ENCODE measurements around the gene CDK14. TPM values are rescaled to one million over a fixed set of nuclear protein-coding genes. Genes with fewer than 3 reads are reported as not detected.
"Not testable (repeated sequence)": the region's sequence is repeated elsewhere in the genome, so short reads cannot be mapped to it uniquely, and the experiment has no call there.

Gene CDK14
- total and polyA plus RNA-seq, 9 donors: 12.6 to 54.1 (median 43.8) TPM

GRCh38 chr7:91165846-91166230, 569.7 kb downstream of the CDK14 start:
- H3K36me3 ChIP-seq: no peaks in the 10 kb centered on the region
- intact Hi-C loops (cut with DNase I): no loop called here
- DNase-seq: no peak
- no peak overlapping the region for H3K4me3 ChIP-seq
- H3K9me3 ChIP-seq: no peaks in the 10 kb centered on the region
- no peaks in the 10 kb centered on the region for H3K27me3 ChIP-seq
- no peak overlapping the region for H3K27ac ChIP-seq
- WGBS, 3 donors: 80 to 89% (median 80%) methylated on average over 1 of the region's 1 CpG
- TF ChIP-seq CTCF (IDR thresholded peaks at IDR 0.05) (no peak), EP300 (IDR thresholded peaks at IDR 0.05) (no peak), POLR2A (IDR thresholded peaks at IDR 0.05) (no peak)
- no peaks in the 10 kb centered on the region for H3K4me1 ChIP-seq (ENCODE audit: insufficient read depth)

- intact Hi-C loops (cut with DNase I): no loop called here
- no peaks in the 10 kb centered on the region for H3K27me3 ChIP-seq
- no peaks in the 10 kb centered on the region for H3K4me1 ChIP-seq (ENCODE audit: insufficient read depth)
- no peaks in the 10 kb centered on the region for H3K9me3 ChIP-seq
- no peaks in the 10 kb centered on the region for H3K36me3 ChIP-seq
- 67 to 73% (median 70%) methylated on average over 11 of the region's 11 CpGs for WGBS, 3 donors
- no peak overlapping the region for H3K4me3 ChIP-seq
- no peak overlapping the region for H3K27ac ChIP-seq
- TF ChIP-seq POLR2A (IDR thresholded peaks at IDR 0.05): no peak
- TF ChIP-seq CTCF (IDR thresholded peaks at IDR 0.05): no peak
- TF ChIP-seq EP300 (IDR thresholded peaks at IDR 0.05): no peak
- no peak for DNase-seq
These were observed 573.0 kb downstream of the CDK14 start for GRCh38 chr7:91168871-91169829.

DNA sequence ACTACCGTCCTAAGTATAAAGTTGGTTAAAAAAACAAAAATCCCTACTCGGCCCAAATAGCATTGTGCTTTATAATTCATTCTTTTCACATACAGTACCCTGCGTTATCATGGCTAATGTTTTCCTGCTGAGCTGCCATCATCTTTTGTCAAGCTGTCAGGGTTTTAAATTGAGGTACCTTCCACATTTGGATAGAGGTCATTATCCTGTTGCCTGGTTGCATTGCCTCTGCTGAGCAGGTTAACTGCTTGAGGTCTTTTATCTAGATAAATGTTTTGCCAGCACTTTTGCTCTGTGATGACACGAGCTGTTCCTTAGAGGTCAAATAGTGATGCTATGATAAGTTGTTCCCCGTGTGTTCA, 573.7 kb downstream of the CDK14 start:
- no peaks in the 10 kb centered on the region for H3K4me1 ChIP-seq (ENCODE audit: insufficient read depth)
- no peak overlapping the region for H3K4me3 ChIP-seq
- no peaks in the 10 kb centered on the region for H3K36me3 ChIP-seq
- 79 to 83% (median 80%) methylated on average over 5 of the region's 5 CpGs for WGBS, 3 donors
- H3K9me3 ChIP-seq: no peaks in the 10 kb centered on the region
- no peaks in the 10 kb centered on the region for H3K27me3 ChIP-seq
- intact Hi-C loops (cut with DNase I): no loop called here
- TF ChIP-seq CTCF (IDR thresholded peaks at IDR 0.05): no peak
- TF ChIP-seq EP300 (IDR thresholded peaks at IDR 0.05): no peak
- TF ChIP-seq POLR2A (IDR thresholded peaks at IDR 0.05): no peak
- H3K27ac ChIP-seq: no peak overlapping the region
- no peak for DNase-seq

DNA sequence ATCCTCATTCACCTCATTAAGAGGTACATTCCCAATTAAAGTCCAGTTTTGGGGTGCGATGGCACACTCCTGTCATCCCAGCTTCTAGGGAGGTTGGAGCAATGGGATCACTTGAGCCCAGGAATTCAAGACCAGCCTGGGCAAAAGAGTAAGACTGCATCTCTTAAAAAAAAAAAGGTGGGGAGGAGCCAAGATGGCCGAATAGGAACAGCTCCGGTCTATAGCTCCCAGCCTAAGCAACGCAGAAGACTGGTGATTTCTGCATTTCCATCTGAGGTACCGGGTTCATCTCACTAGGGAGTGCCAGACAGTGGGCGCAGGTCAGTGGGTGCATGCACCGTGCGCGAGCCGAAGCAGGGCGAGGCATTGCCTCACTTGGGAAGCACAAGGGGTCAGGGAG, 577.1 kb downstream of the CDK14 start:
- H3K4me3 ChIP-seq; intact Hi-C loops (cut with DNase I); DNase-seq; H3K27me3 ChIP-seq; H3K36me3 ChIP-seq; H3K4me1 ChIP-seq (ENCODE audit: insufficient read depth); H3K27ac ChIP-seq; H3K9me3 ChIP-seq: not testable (repeated sequence)
- WGBS, 3 donors: 94 to 100% (median 98%) methylated on average over 6 to 11 of the region's 11 CpGs

- no peak overlapping the region for H3K27ac ChIP-seq
- intact Hi-C loops (cut with DNase I): no loop called here
- 62 to 67% (median 63%) methylated on average over 1 of the region's 1 CpG for WGBS, 3 donors
- no peaks in the 10 kb centered on the region for H3K9me3 ChIP-seq
- H3K36me3 ChIP-seq: no peaks in the 10 kb centered on the region
- no peaks in the 10 kb centered on the region for H3K4me1 ChIP-seq (ENCODE audit: insufficient read depth)
- no peaks in the 10 kb centered on the region for H3K27me3 ChIP-seq
- no peak for TF ChIP-seq POLR2A (IDR thresholded peaks at IDR 0.05)
- no peak for TF ChIP-seq CTCF (IDR thresholded peaks at IDR 0.05)
- no peak for TF ChIP-seq EP300 (IDR thresholded peaks at IDR 0.05)
- no peak for DNase-seq
- H3K4me3 ChIP-seq: no peak overlapping the region
These were observed 584.6 kb downstream of the CDK14 start for GRCh38 chr7:91180746-91181145.

Measured in ovary (tissue), 9 donors.